ENCODE measurements around the gene EPHA6.

Gene EPHA6

DNA sequence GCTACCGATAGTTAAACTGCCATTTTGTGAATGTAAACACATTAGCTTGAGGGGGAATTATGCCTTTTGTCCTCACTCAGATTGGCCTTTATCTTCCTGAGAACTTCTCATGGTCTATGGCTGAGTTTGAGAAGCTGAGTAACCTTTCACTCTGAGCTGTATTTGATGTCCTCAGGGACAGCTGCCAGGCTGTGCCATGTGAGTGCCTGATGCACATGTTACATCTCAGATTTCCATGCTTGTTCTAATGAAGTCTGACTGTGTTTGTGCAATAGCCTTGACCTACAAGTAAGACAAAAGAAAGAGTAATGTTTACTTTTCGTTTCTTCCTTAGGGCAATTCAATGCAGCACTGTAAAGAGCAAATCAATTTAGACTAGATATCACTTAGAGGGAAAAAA, 906.0 kb downstream of the EPHA6 start:
- no peak for DNase-seq

DNA sequence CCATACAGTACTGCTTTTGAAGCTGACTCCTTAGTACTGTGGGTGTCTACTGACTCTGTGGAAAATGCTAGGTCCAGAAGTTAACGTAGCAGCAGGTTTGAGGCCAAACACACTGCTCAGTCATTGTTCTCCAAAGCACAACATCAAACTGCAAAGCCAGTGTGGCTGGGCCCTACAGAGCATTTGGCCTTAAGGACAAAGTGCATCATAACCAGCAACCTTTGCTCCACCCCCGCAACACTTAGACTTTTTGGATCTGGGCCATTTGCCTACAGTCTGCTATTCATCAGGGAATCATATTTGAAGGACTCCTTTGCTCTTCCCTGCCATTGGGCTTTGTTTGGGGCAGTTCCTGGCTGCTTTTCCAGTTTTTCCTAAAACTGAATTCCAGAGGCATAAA, 907.1 kb downstream of the EPHA6 start:
- no peak for DNase-seq

DNA sequence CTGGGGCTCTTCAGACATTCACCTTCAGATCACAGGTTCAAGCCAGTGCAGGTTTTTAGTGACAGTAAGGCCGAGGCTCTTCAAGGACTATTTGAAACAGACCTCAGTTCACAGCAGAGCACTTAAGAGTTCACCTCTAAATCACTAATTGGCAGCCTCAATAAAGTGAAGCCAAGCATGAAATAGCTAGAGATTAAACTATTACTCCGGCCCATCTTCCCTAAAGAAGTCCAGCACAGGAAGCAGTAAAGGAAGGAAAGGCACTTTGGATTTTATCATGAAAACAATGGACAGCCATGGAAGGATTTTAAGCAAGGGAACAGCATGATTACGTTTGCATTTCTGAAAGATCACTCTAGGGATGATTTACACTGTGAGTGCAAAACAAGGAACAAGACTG, 922.5 kb downstream of the EPHA6 start:
- no peak for DNase-seq

DNA sequence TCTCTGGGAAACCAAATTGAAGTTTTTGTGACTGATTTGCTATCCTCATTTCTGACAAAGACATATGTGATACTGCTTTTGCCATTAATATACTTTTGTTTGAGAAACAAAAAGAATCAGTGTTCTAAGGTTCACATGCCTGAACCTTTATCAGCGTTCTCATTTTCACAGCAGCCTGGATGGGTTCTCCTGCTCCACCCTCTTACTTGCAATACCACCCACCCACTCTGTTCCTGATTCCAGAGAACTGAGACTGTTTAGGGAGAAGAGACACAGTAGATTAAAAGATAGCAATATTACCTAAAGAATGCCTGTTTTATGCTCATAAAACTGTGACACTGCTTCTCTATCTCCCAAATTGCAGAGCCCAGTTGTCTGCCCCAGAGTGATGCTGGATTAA, 924.4 kb downstream of the EPHA6 start:
- DNase-seq, result no peak

- DNase-seq, result no peak
Measured at GRCh38 chr3:97742036-97742435, 927.6 kb downstream of the EPHA6 start.

DNA sequence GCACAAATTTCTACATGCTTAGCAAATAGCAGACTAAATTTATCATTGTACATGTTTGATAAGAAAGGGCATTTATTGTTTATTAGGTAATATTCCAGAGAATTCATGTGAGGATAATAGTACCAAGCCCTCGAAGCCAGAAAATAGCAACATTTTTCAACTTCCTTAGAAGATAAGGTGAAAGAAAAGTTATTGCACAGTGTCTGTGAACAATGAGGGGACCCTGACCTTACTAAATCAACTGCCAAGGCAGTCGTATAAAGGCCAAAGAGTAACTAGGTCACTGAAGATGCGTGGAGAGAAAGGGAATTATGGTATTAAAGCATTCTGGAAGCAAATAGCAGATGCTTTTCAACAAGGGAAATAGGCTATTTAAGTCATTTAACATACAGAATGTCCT, 929.9 kb downstream of the EPHA6 start:
- no peak for DNase-seq

DNA sequence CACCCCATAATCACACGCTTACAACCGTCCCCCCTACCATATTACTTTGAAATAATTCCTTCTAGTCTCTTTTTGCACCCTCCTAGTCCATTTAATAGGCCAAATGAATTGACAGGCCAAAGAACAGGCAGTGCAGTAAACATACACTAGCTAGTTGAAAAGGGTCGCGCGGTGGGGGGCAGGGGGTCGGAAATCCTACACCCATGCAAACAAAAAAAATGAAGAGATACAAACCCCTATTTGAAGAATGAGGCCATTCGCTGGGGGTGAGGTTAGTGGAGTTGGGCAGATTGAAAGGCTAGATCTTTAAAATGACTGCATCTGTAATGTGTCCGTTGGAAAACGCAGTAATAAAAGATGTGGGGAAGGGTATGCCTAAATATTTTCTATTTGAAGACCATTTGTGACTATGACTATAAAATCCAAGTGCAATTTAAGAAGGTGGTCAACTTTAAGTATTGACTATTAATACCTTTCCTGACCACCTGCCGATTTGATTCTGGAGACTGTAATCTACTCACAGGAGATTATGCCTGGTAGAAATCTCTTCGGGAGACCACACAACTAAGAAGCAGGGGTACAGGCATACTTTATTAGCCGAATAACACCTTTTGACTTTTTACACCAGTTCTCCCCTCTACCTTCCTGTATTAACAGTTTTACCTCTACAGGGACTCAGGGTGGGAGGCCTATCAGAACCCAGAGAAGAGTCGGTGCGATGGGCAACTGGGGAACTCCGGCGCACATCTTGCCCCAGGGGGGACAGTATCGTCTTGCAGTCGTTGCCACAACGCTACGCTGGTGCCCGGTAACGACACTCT, 949.4 kb downstream of the EPHA6 start:
- no peak for DNase-seq

DNA sequence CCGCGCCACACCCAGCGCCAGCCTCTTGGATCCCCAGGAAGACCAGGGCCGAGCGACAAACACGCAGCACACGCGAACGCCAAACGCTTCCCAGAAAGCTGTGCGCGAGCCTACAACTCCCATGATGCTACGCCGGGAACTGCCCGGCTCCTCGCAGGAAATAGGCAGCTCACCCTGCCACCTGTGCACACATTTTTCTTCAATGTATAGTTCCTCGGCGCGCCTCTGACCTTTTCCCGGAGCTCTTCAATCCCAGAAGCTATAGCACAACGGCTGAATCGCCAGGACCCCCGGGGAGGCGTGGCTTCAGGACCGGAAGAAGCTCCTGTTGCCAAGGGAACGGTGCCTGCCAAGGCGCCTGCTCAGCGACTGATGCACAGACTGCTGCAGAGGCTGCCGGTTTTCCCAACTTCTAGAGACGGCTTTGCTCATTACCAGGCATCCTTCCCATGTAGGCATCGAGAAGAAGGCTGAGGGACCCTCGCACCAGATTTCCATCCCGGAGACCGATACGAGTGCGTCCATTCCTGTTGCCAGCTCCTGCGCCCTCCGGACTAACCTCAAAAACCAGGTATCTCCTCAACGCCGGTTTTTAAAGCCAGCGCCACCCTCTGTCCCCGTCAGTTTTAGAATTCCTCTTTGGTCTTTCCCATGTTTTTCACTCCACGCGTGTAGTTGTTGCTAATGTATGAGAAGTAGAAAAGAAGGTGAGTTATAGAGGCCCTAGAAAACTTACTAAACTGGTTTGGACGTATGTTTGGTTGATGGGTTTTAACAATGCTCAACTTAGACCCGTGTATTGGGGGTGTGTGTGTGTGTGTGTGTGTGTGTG, 950.2 kb downstream of the EPHA6 start, which contains the start of gene ARL6:
Gene ARL6 (plus strand): TSS at position 352 of the 832 bp plus-strand sequence. CDS start 3,350 bp downstream, outside the sequence.
- DNase-seq, result peak; percentile 93

GRCh38 chr3:97765336-97765735, 950.9 kb downstream of the EPHA6 start:
- no peak for DNase-seq

DNA sequence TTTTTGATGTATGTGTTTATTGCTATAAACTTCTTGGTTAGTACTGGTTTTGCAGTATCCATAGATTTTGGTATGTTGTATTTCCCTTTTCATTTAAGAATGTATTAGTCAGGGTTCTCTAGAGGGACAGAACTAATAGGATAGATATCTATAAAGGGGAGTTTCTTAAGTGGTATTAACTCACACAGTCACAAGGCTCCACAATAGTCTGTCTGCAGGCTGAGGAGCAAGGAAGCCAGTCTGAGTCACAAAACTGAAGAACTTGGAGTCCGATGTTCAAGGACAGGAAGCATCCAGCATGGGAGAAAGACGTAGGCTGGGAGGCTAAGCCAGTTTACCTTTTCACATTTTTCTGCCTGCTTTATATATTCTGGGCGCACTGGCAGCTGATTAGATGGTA, 958.5 kb downstream of the EPHA6 start:
- no peak for DNase-seq

- no peak for DNase-seq
Measured at GRCh38 chr3:97778152-97778551, 963.8 kb downstream of the EPHA6 start.

- peak; percentile 57 for DNase-seq
Measured at GRCh38 chr3:97793420-97794019, 979.1 kb downstream of the EPHA6 start.

DNA sequence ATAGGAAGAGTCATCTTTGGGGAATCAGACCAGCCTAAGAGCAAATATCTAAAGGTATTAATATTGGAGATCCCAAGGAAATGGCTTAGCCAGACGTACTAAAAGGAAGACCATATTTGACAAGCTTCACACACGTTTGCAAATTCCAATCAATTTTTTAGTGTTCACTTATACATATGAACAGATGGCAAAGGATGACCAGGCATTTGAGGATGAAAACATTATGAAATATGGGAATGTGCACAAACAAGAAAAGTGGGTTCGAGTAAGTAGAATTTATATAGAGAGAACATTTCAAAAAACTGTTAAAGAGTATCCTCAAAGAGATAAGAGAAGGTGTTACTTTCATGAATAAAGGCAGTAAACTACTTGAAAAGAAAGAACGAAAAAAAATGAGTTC, 981.6 kb downstream of the EPHA6 start:
- DNase-seq, result no peak

Data from NCI-H446 treated with DMSO at 0.1 percent for 48 hours (cell line).